Endodermal cell (in vitro differentiated cells): ENCODE data around the gene MRPS18C. TPM values are rescaled to one million over a fixed set of nuclear protein-coding genes. Genes with fewer than 3 reads are reported as not detected.
"Not testable (repeated sequence)": the region's sequence is repeated elsewhere in the genome, so short reads cannot be mapped to it uniquely, and the experiment has no call there.

Source experiments
- DNase-seq: peaks from one replicate; pipeline ENCODE4 v3.0.0-alpha.2; 2017
- H3K27ac ChIP-seq: 2 replicates; pipeline ENCODE4 v1.5.1; 2013; ENCODE audit warnings: mild to moderate bottlenecking, low read depth, low read length, moderate library complexity
- H3K27me3 ChIP-seq: 2 replicates; pipeline ENCODE4 v1.6.1; 2013; ENCODE audit warnings: mild to moderate bottlenecking, low read length, moderate library complexity; ENCODE audit not compliant: insufficient read depth, control insufficient read depth, poor library complexity, severe bottlenecking
- H3K36me3 ChIP-seq: 2 replicates; pipeline ENCODE4 v1.7.0; 2013; ENCODE audit warnings: mild to moderate bottlenecking, low read length, moderate library complexity; ENCODE audit not compliant: control insufficient read depth, insufficient read depth
- H3K4me1 ChIP-seq: one replicate; pipeline ENCODE4 v1.7.0; 2013; ENCODE audit warnings: low read length; ENCODE audit not compliant: control insufficient read depth, insufficient read depth
- H3K4me3 ChIP-seq: 2 replicates; pipeline ENCODE4 v1.5.1; 2013; ENCODE audit warnings: mild to moderate bottlenecking, low read length, moderate library complexity
- H3K9ac ChIP-seq: 2 replicates; pipeline ENCODE4 v1.6.1; 2013; ENCODE audit warnings: mild to moderate bottlenecking, low read length, moderate library complexity; ENCODE audit not compliant: poor library complexity, severe bottlenecking; ENCODE audit errors: extremely low read depth
- H3K9me3 ChIP-seq: 2 replicates; pipeline ENCODE4 v1.6.1; 2013; ENCODE audit warnings: mild to moderate bottlenecking, low read length, moderate library complexity; ENCODE audit not compliant: control insufficient read depth
- H3K27ac Mint-ChIP-seq: 2 replicates; pipeline ENCODE4 v1.8.0; 2020; ENCODE audit warnings: mixed read lengths
- H3K27me3 Mint-ChIP-seq: 2 replicates; pipeline ENCODE4 v1.8.0; 2021; ENCODE audit warnings: mild to moderate bottlenecking, mixed read lengths; ENCODE audit not compliant: insufficient read depth
- H3K36me3 Mint-ChIP-seq: 2 replicates; pipeline ENCODE4 v1.8.0; 2020; ENCODE audit warnings: low read depth, mixed read lengths
- H3K4me1 Mint-ChIP-seq: 2 replicates; pipeline ENCODE4 v1.8.0; 2020; ENCODE audit warnings: mixed read lengths
- H3K4me3 Mint-ChIP-seq: 2 replicates; pipeline ENCODE4 v1.8.0; 2020; ENCODE audit warnings: mild to moderate bottlenecking, moderate library complexity, mixed read lengths
- H3K9me3 Mint-ChIP-seq: 2 replicates; pipeline ENCODE4 v1.8.0; 2020; ENCODE audit warnings: mild to moderate bottlenecking, mixed read lengths
- WGBS, 2 experiments: methylation state at CpG; one replicate each; pipeline versions ENCODE4 v1.1.5 to v1.1.7; 2013; ENCODE audit warnings: missing lambda C conversion rate in 2 of 2, mixed read lengths in 1 of 2; ENCODE audit not compliant: insufficient coverage in 1 of 2, insufficient read length in 1 of 2; 5-methylcytosine and 5-hydroxymethylcytosine counted together
- total RNA-seq, 2 donors: library from RNA; stranded (reverse); fragmentation: NEBNext Ultra II Directional in 1 of 2; extraction: Animal tissue kit (Norgen Biotek cat#: 25700) in 1 of 2; gene quantifications; 2 replicates in 1 of 2; 3 replicates in 1 of 2; pipeline ENCODE4 v1.2.1, GENCODE V29; 2021
- TF ChIP-seq, protein P1 (sequence below): fragments of 200-600 bp; sonication (generic); conservative IDR thresholded peaks from 2 replicates; pipeline ENCODE4 v1.5.0; 2021; ENCODE audit warnings: antibody characterized with exemption, mild to moderate bottlenecking

The MRPS18C gene
- total RNA-seq, 2 donors from 2014 or later = 62.3 to 63.0 TPM

DNA sequence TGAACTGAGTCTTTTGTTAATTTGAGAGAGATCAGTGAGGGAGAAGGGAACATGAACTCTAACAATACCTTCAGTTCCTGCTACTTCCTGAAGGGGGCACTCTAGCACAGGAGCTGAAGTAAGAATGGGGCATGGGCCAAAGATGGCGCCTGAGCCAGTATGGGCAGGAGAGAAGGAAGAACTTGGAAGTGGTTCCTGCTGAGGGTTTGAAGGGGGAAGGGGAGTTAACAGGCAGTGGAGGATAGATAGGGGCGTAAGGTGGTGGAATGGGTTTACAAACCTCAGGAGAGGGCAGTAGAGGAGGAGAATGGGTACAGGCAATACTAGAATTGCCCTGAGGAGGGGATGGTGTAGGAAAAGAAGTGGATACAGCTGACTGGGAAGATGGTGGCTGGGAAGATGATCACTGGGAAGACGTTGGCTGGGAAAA is 53.3 kb downstream of the MRPS18C start:
- not testable (repeated sequence) for H3K4me3 ChIP-seq, H3K27me3 ChIP-seq, H3K36me3 ChIP-seq, H3K9me3 ChIP-seq, H3K27ac ChIP-seq, H3K9me3 Mint-ChIP-seq, H3K27me3 Mint-ChIP-seq, H3K4me3 Mint-ChIP-seq, H3K9ac ChIP-seq, H3K27ac Mint-ChIP-seq, H3K4me1 Mint-ChIP-seq, H3K4me1 ChIP-seq, H3K36me3 Mint-ChIP-seq
- DNase-seq = peak; percentile 87
- WGBS, 2 experiments = 72 to 82% methylated on average over 3 of the region's 3 CpGs
- TF ChIP-seq, protein P1, sequence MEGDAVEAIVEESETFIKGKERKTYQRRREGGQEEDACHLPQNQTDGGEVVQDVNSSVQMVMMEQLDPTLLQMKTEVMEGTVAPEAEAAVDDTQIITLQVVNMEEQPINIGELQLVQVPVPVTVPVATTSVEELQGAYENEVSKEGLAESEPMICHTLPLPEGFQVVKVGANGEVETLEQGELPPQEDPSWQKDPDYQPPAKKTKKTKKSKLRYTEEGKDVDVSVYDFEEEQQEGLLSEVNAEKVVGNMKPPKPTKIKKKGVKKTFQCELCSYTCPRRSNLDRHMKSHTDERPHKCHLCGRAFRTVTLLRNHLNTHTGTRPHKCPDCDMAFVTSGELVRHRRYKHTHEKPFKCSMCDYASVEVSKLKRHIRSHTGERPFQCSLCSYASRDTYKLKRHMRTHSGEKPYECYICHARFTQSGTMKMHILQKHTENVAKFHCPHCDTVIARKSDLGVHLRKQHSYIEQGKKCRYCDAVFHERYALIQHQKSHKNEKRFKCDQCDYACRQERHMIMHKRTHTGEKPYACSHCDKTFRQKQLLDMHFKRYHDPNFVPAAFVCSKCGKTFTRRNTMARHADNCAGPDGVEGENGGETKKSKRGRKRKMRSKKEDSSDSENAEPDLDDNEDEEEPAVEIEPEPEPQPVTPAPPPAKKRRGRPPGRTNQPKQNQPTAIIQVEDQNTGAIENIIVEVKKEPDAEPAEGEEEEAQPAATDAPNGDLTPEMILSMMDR = peak; percentile 89

DNA sequence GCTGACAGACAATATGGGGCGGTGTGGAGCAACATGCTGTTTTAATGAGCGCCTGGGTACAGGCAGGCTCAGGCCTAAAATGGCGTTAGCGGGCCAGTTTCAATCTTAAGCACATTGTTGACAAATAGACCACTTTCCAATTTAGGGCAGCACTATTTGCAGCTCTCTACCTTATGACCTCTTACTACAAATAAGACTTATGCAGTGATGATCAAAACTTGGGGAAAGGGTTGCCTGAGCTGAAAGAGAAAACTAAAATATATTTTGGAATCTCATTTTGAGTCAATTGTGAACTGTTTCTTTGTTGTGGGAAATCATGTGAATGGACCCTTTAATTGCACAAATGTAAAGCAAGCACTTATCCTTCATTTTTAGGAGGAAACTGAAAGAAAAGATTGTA is 54.6 kb downstream of the MRPS18C start:
- H3K27ac ChIP-seq = no peak overlapping the region
- H3K4me3 ChIP-seq = no peak overlapping the region
- H3K9ac ChIP-seq = no peak overlapping the region
- Mint-ChIP-seq H3K27ac (no peak overlapping the region), H3K4me3 (no peak overlapping the region), H3K36me3 (no peaks in the 10 kb centered on the region), H3K9me3 (no peaks in the 10 kb centered on the region), H3K4me1 (no peaks in the 10 kb centered on the region), H3K27me3 (no peaks in the 10 kb centered on the region)
- no peaks in the 10 kb centered on the region for H3K27me3 ChIP-seq
- DNase-seq = no peak
- no peaks in the 10 kb centered on the region for H3K4me1 ChIP-seq
- H3K36me3 ChIP-seq = no peaks in the 10 kb centered on the region
- TF ChIP-seq, protein P1 = no peak
- 62 to 83% methylated on average over 2 to 4 of the region's 4 CpGs for WGBS, 2 experiments
- no peaks in the 10 kb centered on the region for H3K9me3 ChIP-seq

Other genes with a start within 250 kb of the MRPS18C start
- gene COQ2, start 171.3 kb upstream of the MRPS18C start, total RNA-seq = 10 to 100 TPM; 17.7 to 18.4 TPM
- 1 to 10 TPM; 1.1 to 2.7 TPM for gene HPSE, start 121.2 kb upstream of the MRPS18C start, total RNA-seq
- 10 to 100 TPM; 13.8 to 14.5 TPM for gene HELQ, start 235 bp upstream of the MRPS18C start, total RNA-seq
- gene ABRAXAS1, start 29.0 kb downstream of the MRPS18C start, total RNA-seq = 10 to 100 TPM; 26.0 to 26.6 TPM
- gene GPAT3, start 80.0 kb downstream of the MRPS18C start, total RNA-seq = 1 to 10 TPM in 1 of 2 donors, under 1 TPM in 1; 0.33 to 2.0 TPM